AG20443 (cell line): Measurements from ENCODE around the gene NUP210.
"Not testable (repeated sequence)": the region's sequence is repeated elsewhere in the genome, so short reads cannot be mapped to it uniquely, and the experiment has no call there.

Experiments
- DNase-seq: peaks from one replicate; pipeline ENCODE4 v3.0.0; 2012; ENCODE audit warnings: low spot score, mixed read lengths

NUP210 gene

GRCh38 chr3:13406190-13406589, 13.9 kb downstream of the NUP210 start:
- DNase-seq = no peak

- no peak for DNase-seq
These were observed 14.5 kb downstream of the NUP210 start for GRCh38 chr3:13405614-13406013.

GRCh38 chr3:13404626-13405452, 15.3 kb downstream of the NUP210 start:
- DNase-seq = no peak

- no peak for DNase-seq
These were observed 16.3 kb downstream of the NUP210 start for GRCh38 chr3:13403847-13404246.

- no peak for DNase-seq
These were observed 16.8 kb downstream of the NUP210 start for GRCh38 chr3:13403213-13403819.

- no peak for DNase-seq
These were observed 19.0 kb downstream of the NUP210 start for GRCh38 chr3:13401149-13401548.

- no peak for DNase-seq
These were observed 19.9 kb downstream of the NUP210 start for GRCh38 chr3:13400114-13400673.

GRCh38 chr3:13399603-13400002, 20.5 kb downstream of the NUP210 start:
- no peak for DNase-seq

GRCh38 chr3:13397316-13397715, 22.8 kb downstream of the NUP210 start:
- no peak for DNase-seq

GRCh38 chr3:13394363-13394762, 25.8 kb downstream of the NUP210 start:
- DNase-seq = no peak

GRCh38 chr3:13393427-13394360, 26.4 kb downstream of the NUP210 start:
- DNase-seq = no peak

GRCh38 chr3:13391308-13391707, 28.8 kb downstream of the NUP210 start:
- no peak for DNase-seq

GRCh38 chr3:13389378-13389777, 30.7 kb downstream of the NUP210 start:
- no peak for DNase-seq

- no peak for DNase-seq
These were observed 31.3 kb downstream of the NUP210 start for GRCh38 chr3:13388816-13389215.

GRCh38 chr3:13385373-13385965, 34.7 kb downstream of the NUP210 start:
- DNase-seq = no peak

- DNase-seq = no peak
These were observed 39.2 kb downstream of the NUP210 start for GRCh38 chr3:13380971-13381370.

GRCh38 chr3:13379201-13379830, 40.8 kb downstream of the NUP210 start:
- DNase-seq = peak; percentile 90

GRCh38 chr3:13378155-13378554, 42.0 kb downstream of the NUP210 start:
- no peak for DNase-seq

GRCh38 chr3:13377741-13378140, 42.4 kb downstream of the NUP210 start:
- DNase-seq = not testable (repeated sequence)

- no peak for DNase-seq
These were observed 43.1 kb downstream of the NUP210 start for GRCh38 chr3:13377021-13377420.

GRCh38 chr3:13376091-13376490, 44.0 kb downstream of the NUP210 start:
- no peak for DNase-seq
